GM18870 (cell line): ENCODE measurements around the gene USP7.
"Not testable (repeated sequence)": the region's sequence is repeated elsewhere in the genome, so short reads cannot be mapped to it uniquely, and the experiment has no call there.

Experiments used
- ATAC-seq: cut with Tn5 transposase; IDR thresholded peaks from one replicate; pipeline ENCODE4 v1.9.1; 2021; ENCODE audit warnings: moderate library complexity; ENCODE audit not compliant: unreplicated experiment

The USP7 gene

GRCh38 chr16:8882725-8883377 is 80.9 kb downstream of the USP7 start:
- no peak for ATAC-seq

GRCh38 chr16:8882041-8882617 is 81.6 kb downstream of the USP7 start, which contains the start of gene LITAFD:
Gene LITAFD, plus strand, starts transcription at chr16:8882351. Its CDS starts 2,005 bp downstream, at chr16:8884356.
- ATAC-seq, result no peak

GRCh38 chr16:8880839-8881510 is 82.7 kb downstream of the USP7 start:
- no peak for ATAC-seq

GRCh38 chr16:8878523-8878911 is 85.2 kb downstream of the USP7 start:
- ATAC-seq, result no peak

GRCh38 chr16:8877894-8878522 is 85.7 kb downstream of the USP7 start:
- ATAC-seq, result no peak

GRCh38 chr16:8875317-8875716 is 88.4 kb downstream of the USP7 start:
- ATAC-seq, result not testable (repeated sequence)

- no peak for ATAC-seq
Measured at GRCh38 chr16:8874388-8874787, 89.3 kb downstream of the USP7 start.

GRCh38 chr16:8873866-8874195 is 89.9 kb downstream of the USP7 start:
- ATAC-seq, result not testable (repeated sequence)

GRCh38 chr16:8872967-8873865 is 90.5 kb downstream of the USP7 start:
- no peak for ATAC-seq

- ATAC-seq, result no peak
Measured at GRCh38 chr16:8872071-8872470, 91.6 kb downstream of the USP7 start.

- not testable (repeated sequence) for ATAC-seq
Measured at GRCh38 chr16:8869988-8870241, 93.8 kb downstream of the USP7 start.

GRCh38 chr16:8869212-8869987 is 94.3 kb downstream of the USP7 start:
- ATAC-seq, result no peak

- ATAC-seq, result peak; percentile 52
Measured at GRCh38 chr16:8868416-8869211, 95.1 kb downstream of the USP7 start, which contains the start of gene CARHSP1. Gene CARHSP1, minus strand, starts transcription at chr16:8869006. Its CDS starts 9,678 bp downstream, at chr16:8859328.

- peak; percentile 8 for ATAC-seq
Measured at GRCh38 chr16:8867932-8868415, 95.7 kb downstream of the USP7 start.

- no peak for ATAC-seq
Measured at GRCh38 chr16:8867216-8867931, 96.3 kb downstream of the USP7 start.

GRCh38 chr16:8866884-8867215 is 96.9 kb downstream of the USP7 start:
- ATAC-seq, result no peak

- no peak for ATAC-seq
Measured at GRCh38 chr16:8866118-8866883, 97.4 kb downstream of the USP7 start.
